Esophagus muscularis mucosa (tissue), 4 donors: Measurements from ENCODE around the gene LHFPL6. TPM values are rescaled to one million over a fixed set of nuclear protein-coding genes. Genes with fewer than 3 reads are reported as not detected.
A peak's percentile ranks its signal among the peaks of the same experiment; 100 is the strongest.

ENCODE experiments used
- DNase-seq: peaks from one replicate; pipeline ENCODE4 v3.0.0-alpha.2; 2017; ENCODE audit errors: extremely low spot score
- H3K27ac ChIP-seq, 4 donors: fragments of 200-600 bp; sonication (generic); replicated peaks in 1 of 4; 1 replicate in 3 of 4; 2 replicates in 1 of 4; pipeline ENCODE4 v1.5.1; 2016 to 2019; ENCODE audit warnings: mild to moderate bottlenecking in 1 of 4
- H3K27me3 ChIP-seq, 4 donors: fragments of 200-600 bp; sonication (generic); one replicate each; pipeline versions ENCODE4 v1.5.1 to v1.6.0; 2016 to 2019
- H3K36me3 ChIP-seq, 4 donors: fragments of 200-600 bp; sonication (generic); one replicate each; pipeline ENCODE4 v1.5.1; 2016 to 2019
- H3K4me1 ChIP-seq, 4 donors: fragments of 200-600 bp; sonication (generic); one replicate each; pipeline ENCODE4 v1.5.1; 2016 to 2019
- H3K4me3 ChIP-seq, 4 donors: fragments of 200-600 bp; sonication (generic); 1 replicate in 2 of 4; 2 replicates in 2 of 4; pipeline ENCODE4 v1.5.1; 2016 to 2019; ENCODE audit warnings: mild to moderate bottlenecking in 4 of 4, moderate library complexity in 1 of 4
- H3K9me3 ChIP-seq, 4 donors: fragments of 200-600 bp; sonication (generic); 1 replicate in 3 of 4; 2 replicates in 1 of 4; pipeline ENCODE4 v1.5.1; 2016 to 2019
- EP300 ChIP-seq: sonication (generic); formaldehyde crosslinking; IDR thresholded peaks from one replicate; pipeline ENCODE4 v1.6.1; 2017; ENCODE audit warnings: antibody characterized with exemption
- POLR2A ChIP-seq: fragments of 450-650 bp; IDR thresholded peaks from one replicate; pipeline ENCODE4 v1.6.1; 2017; ENCODE audit warnings: antibody characterized with exemption, moderate library complexity, mild to moderate bottlenecking, low read depth
- POLR2AphosphoS5 ChIP-seq, 2 donors: sonication (generic); formaldehyde crosslinking; IDR thresholded peaks; one replicate each; pipeline ENCODE4 v1.6.1; 2017; ENCODE audit warnings: antibody characterized with exemption in 2 of 2
- WGBS: methylation state at CpG from one replicate; pipeline ENCODE4 v1.1.5; 2018; 5-methylcytosine and 5-hydroxymethylcytosine counted together
- intact Hi-C: fragments of 100-400 bp; cut with DNase I; formaldehyde crosslinking; loops from one replicate; pipeline ENCODE4 v1.15.1; 2023
- total RNA-seq, 4 donors: library from RNA; depleted of rRNA; stranded (reverse); fragments of >200 nt; gene quantifications; one replicate each; pipeline versions ENCODE4 v1.1.0 to v1.2.1, GENCODE V29; 2016
- TF ChIP-seq, protein P1 (sequence below), 3 experiments: fragments of 200-600 bp in 2 of 3; fragments of 450-650 bp in 1 of 3; sonication (generic) in 2 of 3; IDR thresholded peaks; one replicate each; pipeline ENCODE4 v1.5.1; 2017 to 2019; ENCODE audit warnings: antibody characterized with exemption in 3 of 3, mild to moderate bottlenecking in 2 of 3, moderate library complexity in 1 of 3

Gene LHFPL6
- total RNA-seq, 4 donors from 2014 or later, result 55.6 to 75.9 (median 72.0) TPM

DNA sequence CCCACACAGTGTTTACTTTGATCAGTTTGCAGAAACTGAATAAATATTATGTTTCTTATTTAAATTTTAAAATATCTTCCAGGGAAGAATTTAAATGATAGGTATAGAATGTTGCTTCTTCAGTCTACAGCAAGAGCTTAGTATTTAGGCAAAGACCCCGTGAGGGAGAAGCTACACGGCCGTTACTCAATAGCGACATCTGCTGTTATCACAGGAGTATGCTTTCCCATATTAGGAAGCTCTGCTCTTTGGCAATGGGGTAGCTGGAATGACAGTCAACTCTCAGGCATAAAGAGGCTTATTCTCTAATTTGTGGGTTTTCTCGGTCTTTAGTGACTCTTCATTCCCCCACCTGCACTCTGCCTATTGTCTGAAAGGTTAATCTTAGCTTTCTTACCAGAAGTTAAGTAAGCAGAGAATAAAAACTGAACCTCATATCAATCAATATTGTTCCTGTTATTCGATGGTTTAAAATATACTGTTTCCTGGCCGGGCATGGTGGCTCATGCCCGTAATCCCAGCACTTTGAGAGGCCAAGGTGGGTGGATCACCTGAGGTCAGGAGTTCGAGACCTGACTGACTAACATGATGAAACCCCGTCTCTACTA, 13.2 kb upstream of the LHFPL6 start:
- H3K9me3 ChIP-seq, result no peaks in the 10 kb centered on the region
- H3K4me1 ChIP-seq, result peaks cover 0 to 9% (median 0%) of the 10 kb centered on the region in 4 donors
- no peak for DNase-seq
- no peaks in the 10 kb centered on the region for H3K27me3 ChIP-seq
- H3K36me3 ChIP-seq, result no peaks in the 10 kb centered on the region
- intact Hi-C loops, result loop anchor here (5.0 kb wide), 2 partner anchors 199 to 564 kb away; no protein-coding TSS in a partner anchor
- H3K27ac ChIP-seq, result no peak overlapping the region
- TF ChIP-seq, protein P1, sequence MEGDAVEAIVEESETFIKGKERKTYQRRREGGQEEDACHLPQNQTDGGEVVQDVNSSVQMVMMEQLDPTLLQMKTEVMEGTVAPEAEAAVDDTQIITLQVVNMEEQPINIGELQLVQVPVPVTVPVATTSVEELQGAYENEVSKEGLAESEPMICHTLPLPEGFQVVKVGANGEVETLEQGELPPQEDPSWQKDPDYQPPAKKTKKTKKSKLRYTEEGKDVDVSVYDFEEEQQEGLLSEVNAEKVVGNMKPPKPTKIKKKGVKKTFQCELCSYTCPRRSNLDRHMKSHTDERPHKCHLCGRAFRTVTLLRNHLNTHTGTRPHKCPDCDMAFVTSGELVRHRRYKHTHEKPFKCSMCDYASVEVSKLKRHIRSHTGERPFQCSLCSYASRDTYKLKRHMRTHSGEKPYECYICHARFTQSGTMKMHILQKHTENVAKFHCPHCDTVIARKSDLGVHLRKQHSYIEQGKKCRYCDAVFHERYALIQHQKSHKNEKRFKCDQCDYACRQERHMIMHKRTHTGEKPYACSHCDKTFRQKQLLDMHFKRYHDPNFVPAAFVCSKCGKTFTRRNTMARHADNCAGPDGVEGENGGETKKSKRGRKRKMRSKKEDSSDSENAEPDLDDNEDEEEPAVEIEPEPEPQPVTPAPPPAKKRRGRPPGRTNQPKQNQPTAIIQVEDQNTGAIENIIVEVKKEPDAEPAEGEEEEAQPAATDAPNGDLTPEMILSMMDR (IDR thresholded peaks at IDR 0.05), result peak; percentile 87 to 96 (median 93)
- no peak for TF ChIP-seq POLR2AphosphoS5 (IDR thresholded peaks at IDR 0.05)
- TF ChIP-seq POLR2A, result no peak
- H3K4me3 ChIP-seq, result no peak overlapping the region
- 29% methylated on average over 10 of the region's 10 CpGs for WGBS

DNA sequence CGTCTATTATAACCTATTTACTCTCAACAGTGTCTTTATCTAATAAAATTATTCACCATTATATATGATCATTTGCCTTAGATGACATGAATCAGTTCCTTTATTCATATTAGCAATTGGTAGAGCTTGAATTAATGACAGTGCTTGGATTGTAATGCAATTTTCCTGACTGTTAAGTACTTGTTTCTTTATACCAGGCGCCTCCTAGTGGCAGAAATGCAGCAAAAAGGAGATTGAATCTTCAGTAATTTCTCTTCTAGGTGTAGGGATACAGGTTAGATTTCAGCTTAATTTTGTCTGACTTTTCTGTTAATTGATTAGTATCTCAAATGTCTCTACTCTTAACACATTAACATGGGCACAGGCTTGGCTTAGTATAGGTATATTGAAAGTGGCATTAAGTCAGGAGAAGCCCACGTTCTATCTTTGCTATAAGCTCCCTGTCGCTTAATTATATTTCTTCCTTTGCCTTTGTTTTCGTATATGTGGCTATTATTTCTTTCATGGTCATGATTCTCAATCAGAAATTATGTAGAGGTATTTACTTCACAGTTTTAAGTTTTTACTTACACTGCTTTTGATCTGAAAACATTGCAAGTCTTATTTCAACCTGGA, 9.1 kb upstream of the LHFPL6 start:
- intact Hi-C loops, result loop anchor here (2.0 to 5.0 kb wide), 2 partner anchors 350 to 467 kb away; no protein-coding TSS in a partner anchor
- Histone ChIP-seq H3K4me3 (no peak overlapping the region), H3K9me3 (no peaks in the 10 kb centered on the region), H3K27me3 (no peaks in the 10 kb centered on the region), H3K4me1 (peaks cover 0 to 9% (median 0%) of the 10 kb centered on the region in 4 donors), H3K36me3 (no peaks in the 10 kb centered on the region), H3K27ac (no peak overlapping the region)
- DNase-seq, result no peak
- 64% methylated on average over 5 of the region's 5 CpGs for WGBS
- TF ChIP-seq, protein P1 (IDR thresholded peaks at IDR 0.05), result peak; percentile 79 to 89 (median 85)
- TF ChIP-seq POLR2AphosphoS5 (IDR thresholded peaks at IDR 0.05), result no peak

GRCh38 chr13:39607876-39608275, 4.9 kb upstream of the LHFPL6 start:
- H3K27ac ChIP-seq, result no peak overlapping the region
- DNase-seq, result no peak
- no peak for TF ChIP-seq POLR2A
- TF ChIP-seq POLR2AphosphoS5 (IDR thresholded peaks at IDR 0.05), result no peak
- TF ChIP-seq, protein P1 (IDR thresholded peaks at IDR 0.05), result no peak
- TF ChIP-seq EP300, result no peak
- WGBS, result 98% methylated on average over 4 of the region's 4 CpGs
- no peaks in the 10 kb centered on the region for H3K36me3 ChIP-seq
- peaks cover 5 to 11% (median 9%) of the 10 kb centered on the region in 4 donors for H3K4me1 ChIP-seq
- intact Hi-C loops, result no loop called here
- H3K9me3 ChIP-seq, result no peaks in the 10 kb centered on the region
- no peaks in the 10 kb centered on the region for H3K27me3 ChIP-seq
- no peak overlapping the region for H3K4me3 ChIP-seq

GRCh38 chr13:39605677-39606320, 2.8 kb upstream of the LHFPL6 start:
- Histone ChIP-seq H3K4me1 (peaks cover 16 to 27% (median 21%) of the 10 kb centered on the region in 4 donors), H3K27me3 (no peaks in the 10 kb centered on the region), H3K9me3 (no peaks in the 10 kb centered on the region), H3K4me3 (no peak overlapping the region), H3K27ac (no peak overlapping the region), H3K36me3 (no peaks in the 10 kb centered on the region)
- TF ChIP-seq POLR2AphosphoS5 (IDR thresholded peaks at IDR 0.05) (no peak), EP300 (no peak)
- TF ChIP-seq, protein P1 (IDR thresholded peaks at IDR 0.05), result no peak
- 97% methylated on average over 3 of the region's 3 CpGs for WGBS
- no peak for DNase-seq
- intact Hi-C loops, result no loop called here
